ENCODE measurements around the gene ST7.

DNA sequence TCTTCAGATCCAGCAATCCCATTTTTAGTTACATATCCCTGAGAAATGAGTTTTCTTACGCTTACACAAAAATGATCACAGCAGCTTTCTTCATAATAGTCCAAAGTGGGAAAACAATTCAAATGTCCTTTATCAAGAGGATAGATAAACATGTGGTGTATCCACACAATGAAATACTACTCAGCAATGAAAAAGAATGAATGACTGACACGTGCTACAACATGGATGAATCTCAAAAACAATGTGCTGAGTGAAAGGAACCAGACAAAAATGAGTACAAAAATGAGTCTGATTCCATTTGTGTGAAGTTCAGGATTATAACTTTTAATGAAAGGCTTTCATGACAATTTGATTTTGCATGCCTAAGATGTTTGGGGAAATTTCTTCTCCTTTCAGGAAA lies 230.4 kb downstream of the ST7 start:
- TF ChIP-seq ZNF138 (CRISPR knock-in tag; conservative IDR thresholded peaks at IDR 0.05) = no peak
- TF ChIP-seq, protein P1, sequence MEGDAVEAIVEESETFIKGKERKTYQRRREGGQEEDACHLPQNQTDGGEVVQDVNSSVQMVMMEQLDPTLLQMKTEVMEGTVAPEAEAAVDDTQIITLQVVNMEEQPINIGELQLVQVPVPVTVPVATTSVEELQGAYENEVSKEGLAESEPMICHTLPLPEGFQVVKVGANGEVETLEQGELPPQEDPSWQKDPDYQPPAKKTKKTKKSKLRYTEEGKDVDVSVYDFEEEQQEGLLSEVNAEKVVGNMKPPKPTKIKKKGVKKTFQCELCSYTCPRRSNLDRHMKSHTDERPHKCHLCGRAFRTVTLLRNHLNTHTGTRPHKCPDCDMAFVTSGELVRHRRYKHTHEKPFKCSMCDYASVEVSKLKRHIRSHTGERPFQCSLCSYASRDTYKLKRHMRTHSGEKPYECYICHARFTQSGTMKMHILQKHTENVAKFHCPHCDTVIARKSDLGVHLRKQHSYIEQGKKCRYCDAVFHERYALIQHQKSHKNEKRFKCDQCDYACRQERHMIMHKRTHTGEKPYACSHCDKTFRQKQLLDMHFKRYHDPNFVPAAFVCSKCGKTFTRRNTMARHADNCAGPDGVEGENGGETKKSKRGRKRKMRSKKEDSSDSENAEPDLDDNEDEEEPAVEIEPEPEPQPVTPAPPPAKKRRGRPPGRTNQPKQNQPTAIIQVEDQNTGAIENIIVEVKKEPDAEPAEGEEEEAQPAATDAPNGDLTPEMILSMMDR (IDR thresholded peaks at IDR 0.05) = no peak
- no peak for TF ChIP-seq TEAD4 (CRISPR knock-in tag; IDR thresholded peaks at IDR 0.05)
- TF ChIP-seq, protein P2, sequence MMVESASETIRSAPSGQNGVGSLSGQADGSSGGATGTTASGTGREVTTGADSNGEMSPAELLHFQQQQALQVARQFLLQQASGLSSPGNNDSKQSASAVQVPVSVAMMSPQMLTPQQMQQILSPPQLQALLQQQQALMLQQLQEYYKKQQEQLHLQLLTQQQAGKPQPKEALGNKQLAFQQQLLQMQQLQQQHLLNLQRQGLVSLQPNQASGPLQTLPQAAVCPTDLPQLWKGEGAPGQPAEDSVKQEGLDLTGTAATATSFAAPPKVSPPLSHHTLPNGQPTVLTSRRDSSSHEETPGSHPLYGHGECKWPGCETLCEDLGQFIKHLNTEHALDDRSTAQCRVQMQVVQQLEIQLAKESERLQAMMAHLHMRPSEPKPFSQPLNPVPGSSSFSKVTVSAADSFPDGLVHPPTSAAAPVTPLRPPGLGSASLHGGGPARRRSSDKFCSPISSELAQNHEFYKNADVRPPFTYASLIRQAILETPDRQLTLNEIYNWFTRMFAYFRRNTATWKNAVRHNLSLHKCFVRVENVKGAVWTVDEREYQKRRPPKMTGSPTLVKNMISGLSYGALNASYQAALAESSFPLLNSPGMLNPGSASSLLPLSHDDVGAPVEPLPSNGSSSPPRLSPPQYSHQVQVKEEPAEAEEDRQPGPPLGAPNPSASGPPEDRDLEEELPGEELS (CRISPR knock-in tag; IDR thresholded peaks at IDR 0.05) = no peak
- TF ChIP-seq, protein P3, sequence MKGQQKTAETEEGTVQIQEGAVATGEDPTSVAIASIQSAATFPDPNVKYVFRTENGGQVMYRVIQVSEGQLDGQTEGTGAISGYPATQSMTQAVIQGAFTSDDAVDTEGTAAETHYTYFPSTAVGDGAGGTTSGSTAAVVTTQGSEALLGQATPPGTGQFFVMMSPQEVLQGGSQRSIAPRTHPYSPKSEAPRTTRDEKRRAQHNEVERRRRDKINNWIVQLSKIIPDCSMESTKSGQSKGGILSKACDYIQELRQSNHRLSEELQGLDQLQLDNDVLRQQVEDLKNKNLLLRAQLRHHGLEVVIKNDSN (CRISPR knock-in tag; IDR thresholded peaks at IDR 0.05) = no peak
- TF ChIP-seq, protein P4, sequence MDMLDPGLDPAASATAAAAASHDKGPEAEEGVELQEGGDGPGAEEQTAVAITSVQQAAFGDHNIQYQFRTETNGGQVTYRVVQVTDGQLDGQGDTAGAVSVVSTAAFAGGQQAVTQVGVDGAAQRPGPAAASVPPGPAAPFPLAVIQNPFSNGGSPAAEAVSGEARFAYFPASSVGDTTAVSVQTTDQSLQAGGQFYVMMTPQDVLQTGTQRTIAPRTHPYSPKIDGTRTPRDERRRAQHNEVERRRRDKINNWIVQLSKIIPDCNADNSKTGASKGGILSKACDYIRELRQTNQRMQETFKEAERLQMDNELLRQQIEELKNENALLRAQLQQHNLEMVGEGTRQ (CRISPR knock-in tag; IDR thresholded peaks at IDR 0.05) = no peak
- no peak for TF ChIP-seq JUN (CRISPR knock-in tag; IDR thresholded peaks at IDR 0.05)

All from WTC11 (cell line).